Mesodermal cell (in vitro differentiated cells): ENCODE results near the gene SRP68.

Experiments used
- H3K27ac ChIP-seq: 2 replicates; pipeline ENCODE4 v1.7.0; 2013; ENCODE audit warnings: mild to moderate bottlenecking, low read depth, low read length, moderate library complexity; ENCODE audit not compliant: severe bottlenecking
- H3K36me3 ChIP-seq: 2 replicates; pipeline ENCODE4 v1.7.1; 2013; ENCODE audit warnings: mild to moderate bottlenecking, low read length, moderate library complexity; ENCODE audit not compliant: control insufficient read depth, insufficient read depth
- H3K4me1 ChIP-seq: one replicate; pipeline ENCODE4 v1.7.1; 2013; ENCODE audit warnings: mild to moderate bottlenecking, low read length; ENCODE audit not compliant: insufficient read depth, control insufficient read depth, poor library complexity, severe bottlenecking
- H3K4me3 ChIP-seq: 2 replicates; pipeline ENCODE4 v1.7.0; 2013; ENCODE audit warnings: low read length, control low read depth, mild to moderate bottlenecking; ENCODE audit not compliant: insufficient read depth, poor library complexity, severe bottlenecking; ENCODE audit errors: extremely low read depth
- H3K9me3 ChIP-seq: 2 replicates; pipeline ENCODE4 v1.7.1; 2013; ENCODE audit warnings: mild to moderate bottlenecking, low read length, moderate library complexity; ENCODE audit not compliant: control insufficient read depth
- WGBS, 2 experiments: methylation state at CpG; one replicate each; pipeline ENCODE4 v1.1.5; 2013; ENCODE audit warnings: missing lambda C conversion rate in 2 of 2; ENCODE audit not compliant: insufficient coverage in 2 of 2; 5-methylcytosine and 5-hydroxymethylcytosine counted together

SRP68 gene

GRCh38 chr17:76038050-76038449 lies 34.3 kb downstream of the SRP68 start:
- Histone ChIP-seq H3K4me1 (no peaks in the 10 kb centered on the region), H3K4me3 (no peak overlapping the region), H3K27ac (no peak overlapping the region), H3K9me3 (peaks cover 1% of the 10 kb centered on the region), H3K36me3 (peaks cover 51% of the 10 kb centered on the region)
- WGBS, 2 experiments: 93 to 94% methylated on average over 3 of the region's 3 CpGs

DNA sequence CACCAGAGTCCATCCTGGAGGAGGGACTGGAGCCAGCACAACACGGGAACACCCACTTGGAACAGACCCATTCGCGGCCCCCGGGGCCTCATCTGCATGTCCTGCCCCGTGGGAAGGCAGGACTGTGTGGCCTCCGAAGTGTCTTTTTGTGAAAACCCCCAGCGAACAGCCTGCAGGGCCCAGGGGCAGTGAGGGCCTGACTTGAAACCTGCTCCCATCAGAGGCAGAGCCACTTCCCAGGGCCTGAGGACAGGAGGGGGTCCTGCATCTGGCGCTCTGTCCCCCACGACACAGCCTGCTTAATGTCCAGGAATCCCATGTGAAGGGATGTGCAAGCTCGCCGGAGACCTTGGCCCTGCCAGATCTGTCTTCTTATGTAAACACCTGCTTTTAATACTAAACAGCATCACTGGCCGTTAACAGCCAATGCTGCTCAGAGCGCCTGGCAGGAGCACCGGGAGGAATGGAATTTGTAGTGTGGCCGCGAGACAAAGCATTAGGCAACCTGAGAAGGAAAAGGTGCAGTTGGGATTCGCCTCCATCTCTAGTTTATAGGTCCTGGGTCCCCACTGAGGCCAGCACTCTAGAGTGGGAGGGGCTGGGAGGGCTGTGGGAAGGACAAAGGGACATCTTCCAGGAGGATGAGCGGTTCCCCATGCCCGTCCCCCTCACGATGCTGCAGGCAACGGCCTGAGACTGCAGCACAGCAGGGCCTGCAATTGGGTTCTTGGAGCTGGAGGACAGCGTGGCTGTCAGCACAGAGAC lies 35.6 kb downstream of the SRP68 start:
- WGBS, 2 experiments: 73 to 76% methylated on average over 17 of the region's 22 CpGs
- Histone ChIP-seq H3K4me3 (no peak overlapping the region), H3K36me3 (peaks cover 38% of the 10 kb centered on the region), H3K4me1 (no peaks in the 10 kb centered on the region), H3K9me3 (peaks cover 5% of the 10 kb centered on the region), H3K27ac (no peak overlapping the region)

GRCh38 chr17:76034428-76035350 lies 37.6 kb downstream of the SRP68 start:
- 90 to 92% methylated on average over 9 to 12 of the region's 13 CpGs for WGBS, 2 experiments
- Histone ChIP-seq H3K27ac (no peak overlapping the region), H3K4me3 (no peak overlapping the region), H3K4me1 (no peaks in the 10 kb centered on the region), H3K9me3 (peaks cover 5% of the 10 kb centered on the region), H3K36me3 (peaks cover 18% of the 10 kb centered on the region)

DNA sequence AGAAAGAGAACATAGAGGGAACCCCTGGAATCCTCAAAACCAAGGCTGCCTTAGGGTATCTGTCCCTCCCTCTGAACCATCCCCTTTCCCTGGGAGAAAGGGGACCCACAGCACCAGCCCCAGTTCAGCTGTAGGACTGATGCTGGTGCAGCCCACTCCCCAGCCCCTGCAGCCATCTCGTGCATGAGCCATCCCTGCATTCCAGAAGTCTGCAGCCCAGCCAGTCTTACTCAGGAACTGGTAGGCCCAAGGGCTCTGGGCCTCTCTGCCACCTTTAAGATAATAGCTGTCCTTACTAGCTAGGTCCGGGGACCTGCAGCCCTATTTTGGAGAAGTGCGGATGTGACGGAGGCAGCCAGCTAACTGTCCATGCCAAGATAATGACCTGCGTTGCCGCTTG lies 39.2 kb downstream of the SRP68 start:
- H3K4me1 ChIP-seq: no peaks in the 10 kb centered on the region
- H3K27ac ChIP-seq: no peak overlapping the region
- H3K36me3 ChIP-seq: peaks cover 6% of the 10 kb centered on the region
- 95 to 96% methylated on average over 6 of the region's 6 CpGs for WGBS, 2 experiments
- H3K9me3 ChIP-seq: peaks cover 5% of the 10 kb centered on the region
- no peak overlapping the region for H3K4me3 ChIP-seq

DNA sequence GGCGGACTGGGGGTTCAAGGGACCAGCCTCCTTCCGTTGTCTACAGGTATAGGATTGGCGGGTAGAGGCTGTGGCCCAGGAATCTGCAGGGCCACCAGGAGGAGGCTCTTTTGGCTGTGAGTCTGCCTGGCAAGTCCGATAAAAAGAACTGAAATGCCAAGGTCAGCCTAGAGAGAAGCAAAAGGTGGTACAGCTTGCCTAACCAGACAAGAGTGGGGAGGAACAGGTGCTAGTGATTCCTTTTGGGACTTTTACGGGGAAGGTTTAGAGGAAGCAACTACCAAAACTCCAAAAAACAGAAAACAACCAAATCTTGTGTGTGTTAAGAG lies 39.6 kb downstream of the SRP68 start:
- H3K36me3 ChIP-seq: peaks cover 4% of the 10 kb centered on the region
- peaks cover 5% of the 10 kb centered on the region for H3K9me3 ChIP-seq
- WGBS, 2 experiments: 98 to 100% methylated on average over 1 to 4 of the region's 5 CpGs
- no peaks in the 10 kb centered on the region for H3K4me1 ChIP-seq
- no peak overlapping the region for H3K4me3 ChIP-seq
- no peak overlapping the region for H3K27ac ChIP-seq

DNA sequence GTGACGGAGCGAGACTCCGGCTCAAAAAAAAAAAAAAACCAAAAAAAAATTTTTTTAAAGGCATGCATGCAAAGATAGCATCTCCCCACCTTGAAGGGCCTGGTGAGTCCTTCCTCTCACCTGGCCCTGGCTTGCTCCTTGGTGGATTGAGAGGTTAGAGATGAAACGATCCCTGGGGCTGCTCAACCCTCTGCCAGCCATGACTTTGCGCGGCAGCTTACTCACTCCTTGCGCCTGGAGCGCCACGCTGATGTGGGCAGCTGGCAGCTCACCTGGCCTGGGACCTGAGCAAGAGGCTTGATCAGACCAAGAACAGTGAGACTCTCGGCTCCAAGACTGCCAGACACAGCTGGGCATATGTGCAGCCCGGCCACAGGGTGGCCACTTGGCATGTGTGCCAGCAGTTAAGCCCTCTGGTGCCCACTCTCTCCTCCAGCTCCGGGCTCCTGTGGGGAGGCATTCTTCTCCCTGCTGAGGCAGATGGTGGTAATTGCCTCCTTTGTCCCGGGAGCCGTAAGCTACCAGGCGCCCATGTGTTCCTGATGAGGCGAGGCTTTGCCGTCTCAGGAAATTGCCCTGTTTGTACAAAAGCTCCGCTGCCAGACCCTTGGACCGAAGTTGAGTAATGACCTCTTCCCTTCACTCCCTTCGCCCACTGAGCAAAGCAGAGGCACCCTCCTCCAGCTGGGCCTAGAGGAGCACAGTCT lies 40.1 kb downstream of the SRP68 start:
- no peak overlapping the region for H3K4me3 ChIP-seq
- no peaks in the 10 kb centered on the region for H3K4me1 ChIP-seq
- H3K9me3 ChIP-seq: peaks cover 5% of the 10 kb centered on the region
- WGBS, 2 experiments: 95 to 96% methylated on average over 15 to 17 of the region's 20 CpGs
- H3K27ac ChIP-seq: no peak overlapping the region
- no peaks in the 10 kb centered on the region for H3K36me3 ChIP-seq

- Histone ChIP-seq H3K4me3 (no peak within 1 kb of the TSS), H3K36me3 (no peaks in the 10 kb centered on the region), H3K4me1 (no peaks in the 10 kb centered on the region), H3K27ac (no peak within 1 kb of the TSS), H3K9me3 (no peaks in the 10 kb centered on the region)
- WGBS, 2 experiments: 86 to 93% methylated on average over 16 to 20 of the region's 24 CpGs
Observed at GRCh38 chr17:76027159-76027839, 45.0 kb downstream of the SRP68 start, which contains the start of gene EVPL. Gene EVPL (minus strand): TSS chr17:76027306. CDS start chr17:76027198, 108 bp downstream.

- no peaks in the 10 kb centered on the region for H3K36me3 ChIP-seq
- WGBS, 2 experiments: 87 to 97% methylated on average over 4 to 8 of the region's 15 CpGs
- no peaks in the 10 kb centered on the region for H3K9me3 ChIP-seq
- H3K27ac ChIP-seq: no peak overlapping the region
- no peaks in the 10 kb centered on the region for H3K4me1 ChIP-seq
- H3K4me3 ChIP-seq: no peak overlapping the region
Observed at GRCh38 chr17:76026714-76027158, 45.6 kb downstream of the SRP68 start.

DNA sequence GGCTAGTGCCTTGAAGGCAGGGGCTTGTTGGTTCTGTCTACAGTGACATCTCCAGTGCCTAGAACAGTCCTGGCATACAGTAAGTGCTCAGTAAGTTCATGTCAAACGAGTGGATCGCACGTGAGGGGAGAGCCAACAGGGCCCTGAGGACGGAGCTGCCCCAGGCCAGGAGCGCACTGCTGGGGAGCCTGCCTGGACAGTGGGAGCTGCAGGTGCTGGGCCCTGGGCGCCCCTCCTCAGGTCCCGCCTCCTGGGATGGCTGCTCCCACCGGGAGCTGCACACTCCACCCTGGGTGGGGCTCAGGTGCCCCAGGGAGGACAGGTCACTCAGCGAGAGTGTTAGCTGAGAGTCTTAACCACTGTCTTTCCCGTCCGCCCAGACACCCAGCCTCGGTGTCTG lies 47.0 kb downstream of the SRP68 start:
- H3K36me3 ChIP-seq: no peaks in the 10 kb centered on the region
- 90 to 94% methylated on average over 11 to 12 of the region's 12 CpGs for WGBS, 2 experiments
- H3K4me3 ChIP-seq: no peak overlapping the region
- H3K9me3 ChIP-seq: no peaks in the 10 kb centered on the region
- H3K27ac ChIP-seq: no peak overlapping the region
- H3K4me1 ChIP-seq: no peaks in the 10 kb centered on the region

- H3K36me3 ChIP-seq: no peaks in the 10 kb centered on the region
- no peaks in the 10 kb centered on the region for H3K4me1 ChIP-seq
- 92 to 93% methylated on average over 4 to 5 of the region's 9 CpGs for WGBS, 2 experiments
- no peak overlapping the region for H3K4me3 ChIP-seq
- H3K27ac ChIP-seq: no peak overlapping the region
- H3K9me3 ChIP-seq: no peaks in the 10 kb centered on the region
Observed at GRCh38 chr17:76024353-76024752, 48.0 kb downstream of the SRP68 start.
